VCaP (cell line): Measurements from ENCODE around the gene MYL5.
"Not testable (repeated sequence)": the region's sequence is repeated elsewhere in the genome, so short reads cannot be mapped to it uniquely, and the experiment has no call there.

Source experiments
- H3K27ac ChIP-seq: fragments of 450-650 bp; 2 replicates; pipeline ENCODE4 v1.5.1; 2017
- TF ChIP-seq, protein P1 (sequence below): fragments of 450-650 bp; conservative IDR thresholded peaks from 2 replicates; pipeline ENCODE4 v1.5.1; 2017; ENCODE audit warnings: mild to moderate bottlenecking, moderate library complexity

Gene MYL5

DNA sequence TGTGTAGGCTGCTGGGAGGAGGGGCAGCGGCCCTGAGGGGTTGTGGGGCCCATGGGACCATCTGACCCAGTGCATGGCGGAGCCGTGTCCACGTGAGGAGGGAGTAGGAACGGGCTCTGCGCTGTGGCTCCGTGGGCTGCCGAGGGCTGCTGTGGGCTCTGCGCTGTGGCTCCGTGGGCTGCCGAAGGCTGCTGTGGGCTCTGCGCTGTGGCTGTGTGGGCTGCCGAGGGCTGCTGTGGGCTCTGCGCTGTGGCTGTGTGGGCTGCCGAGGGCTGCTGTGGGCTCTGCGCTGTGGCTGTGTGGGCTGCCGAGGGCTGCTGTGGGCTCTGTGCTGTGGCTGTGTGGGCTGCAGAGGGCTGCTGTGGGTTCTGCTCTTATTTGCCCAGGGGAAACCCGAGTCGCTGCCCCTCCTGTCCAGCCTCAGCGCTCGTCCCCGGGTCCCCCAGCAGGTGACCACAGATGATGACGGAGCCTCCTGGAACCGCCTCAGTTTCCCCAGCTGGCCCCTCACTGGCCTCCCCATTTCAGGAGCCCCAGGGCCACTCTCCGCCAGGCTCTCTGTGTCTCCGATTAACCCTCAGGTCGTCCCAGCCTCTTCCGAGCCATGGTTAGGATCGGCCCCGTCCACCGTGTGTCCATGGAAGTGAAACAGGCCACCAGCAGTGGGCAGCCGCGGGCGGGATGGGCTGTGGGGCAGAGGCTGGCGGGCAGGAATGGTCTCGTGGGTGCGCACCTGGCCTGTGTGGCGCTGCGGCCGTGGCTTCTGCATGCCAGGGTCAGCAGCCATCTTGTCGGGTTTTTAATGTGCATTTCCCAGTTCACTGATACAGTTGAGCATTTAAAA lies 51.3 kb downstream of the MYL5 start:
- peak overlapping the region; percentile 33 for H3K27ac ChIP-seq
- TF ChIP-seq, protein P1, sequence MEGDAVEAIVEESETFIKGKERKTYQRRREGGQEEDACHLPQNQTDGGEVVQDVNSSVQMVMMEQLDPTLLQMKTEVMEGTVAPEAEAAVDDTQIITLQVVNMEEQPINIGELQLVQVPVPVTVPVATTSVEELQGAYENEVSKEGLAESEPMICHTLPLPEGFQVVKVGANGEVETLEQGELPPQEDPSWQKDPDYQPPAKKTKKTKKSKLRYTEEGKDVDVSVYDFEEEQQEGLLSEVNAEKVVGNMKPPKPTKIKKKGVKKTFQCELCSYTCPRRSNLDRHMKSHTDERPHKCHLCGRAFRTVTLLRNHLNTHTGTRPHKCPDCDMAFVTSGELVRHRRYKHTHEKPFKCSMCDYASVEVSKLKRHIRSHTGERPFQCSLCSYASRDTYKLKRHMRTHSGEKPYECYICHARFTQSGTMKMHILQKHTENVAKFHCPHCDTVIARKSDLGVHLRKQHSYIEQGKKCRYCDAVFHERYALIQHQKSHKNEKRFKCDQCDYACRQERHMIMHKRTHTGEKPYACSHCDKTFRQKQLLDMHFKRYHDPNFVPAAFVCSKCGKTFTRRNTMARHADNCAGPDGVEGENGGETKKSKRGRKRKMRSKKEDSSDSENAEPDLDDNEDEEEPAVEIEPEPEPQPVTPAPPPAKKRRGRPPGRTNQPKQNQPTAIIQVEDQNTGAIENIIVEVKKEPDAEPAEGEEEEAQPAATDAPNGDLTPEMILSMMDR, result no peak

DNA sequence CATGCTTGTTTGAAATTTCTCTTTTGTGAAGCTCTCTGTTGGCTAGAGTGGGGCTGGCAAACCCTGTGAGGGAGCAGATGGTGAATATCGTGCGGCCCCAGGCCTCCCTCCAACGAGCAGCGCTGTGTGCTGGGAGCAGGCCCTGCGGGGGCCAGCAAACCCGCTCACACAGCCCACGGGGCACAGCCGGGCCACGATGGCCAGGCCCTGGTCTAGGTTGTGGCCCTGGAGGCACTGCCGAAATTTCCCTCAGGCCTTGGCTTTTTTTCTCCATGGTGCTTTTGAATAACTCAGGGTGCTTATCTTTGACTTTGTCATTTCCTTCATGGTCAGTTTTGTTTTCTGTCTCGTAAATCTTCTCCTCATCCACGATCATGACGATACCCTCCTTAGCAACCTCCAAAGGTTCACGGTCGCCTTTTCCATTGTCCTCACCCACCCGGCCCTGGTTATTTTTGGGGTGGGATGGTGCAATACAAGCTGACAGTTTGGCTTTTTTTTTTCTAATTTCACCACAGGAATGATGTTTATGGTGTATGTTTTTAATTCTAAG lies 52.0 kb downstream of the MYL5 start:
- TF ChIP-seq, protein P1, result no peak
- H3K27ac ChIP-seq, result peak overlapping the region; percentile 33

DNA sequence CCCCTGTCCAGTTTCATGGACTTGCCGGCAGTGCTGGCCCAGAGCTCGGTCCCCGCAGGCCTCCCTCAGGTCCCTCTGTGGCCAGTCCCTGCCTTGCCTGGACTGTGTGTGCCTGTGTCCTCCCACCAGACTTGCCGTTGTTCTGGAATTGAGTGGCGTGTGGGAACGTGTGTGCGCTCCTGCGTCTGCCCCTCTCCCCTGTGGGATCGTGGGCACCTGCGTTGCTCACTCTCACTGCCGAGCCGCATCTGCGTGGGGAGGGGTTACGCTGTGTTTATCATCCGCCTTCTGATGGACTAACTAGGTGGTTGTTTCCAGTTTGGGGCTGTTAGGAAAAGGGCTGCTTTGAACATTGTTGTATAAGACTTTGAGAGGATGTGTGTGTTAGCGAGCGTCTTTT lies 52.5 kb downstream of the MYL5 start:
- peak overlapping the region; percentile 33; the same call in 1 of the 2 replicates for H3K27ac ChIP-seq
- TF ChIP-seq, protein P1, result no peak

DNA sequence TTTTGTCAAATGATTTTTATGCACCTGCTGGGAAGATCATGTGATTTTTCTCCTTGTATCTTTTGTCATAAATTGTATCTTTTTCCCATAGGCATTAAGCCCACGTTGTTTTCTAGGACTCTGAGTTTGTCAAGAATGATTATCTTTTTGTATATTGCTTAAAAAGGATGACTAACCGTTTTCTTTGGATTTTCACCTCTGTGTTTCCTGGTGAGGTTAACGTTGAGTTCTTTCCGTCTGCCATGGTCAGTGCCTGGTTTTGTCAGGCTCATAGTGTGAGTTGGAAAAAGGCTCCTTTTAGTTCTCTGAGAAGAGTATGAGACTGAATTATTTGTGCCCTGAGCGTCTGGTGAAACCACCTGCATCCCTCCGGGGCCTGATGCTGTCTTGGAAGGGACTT lies 53.2 kb downstream of the MYL5 start:
- H3K27ac ChIP-seq, result no peak overlapping the region
- TF ChIP-seq, protein P1, result no peak

DNA sequence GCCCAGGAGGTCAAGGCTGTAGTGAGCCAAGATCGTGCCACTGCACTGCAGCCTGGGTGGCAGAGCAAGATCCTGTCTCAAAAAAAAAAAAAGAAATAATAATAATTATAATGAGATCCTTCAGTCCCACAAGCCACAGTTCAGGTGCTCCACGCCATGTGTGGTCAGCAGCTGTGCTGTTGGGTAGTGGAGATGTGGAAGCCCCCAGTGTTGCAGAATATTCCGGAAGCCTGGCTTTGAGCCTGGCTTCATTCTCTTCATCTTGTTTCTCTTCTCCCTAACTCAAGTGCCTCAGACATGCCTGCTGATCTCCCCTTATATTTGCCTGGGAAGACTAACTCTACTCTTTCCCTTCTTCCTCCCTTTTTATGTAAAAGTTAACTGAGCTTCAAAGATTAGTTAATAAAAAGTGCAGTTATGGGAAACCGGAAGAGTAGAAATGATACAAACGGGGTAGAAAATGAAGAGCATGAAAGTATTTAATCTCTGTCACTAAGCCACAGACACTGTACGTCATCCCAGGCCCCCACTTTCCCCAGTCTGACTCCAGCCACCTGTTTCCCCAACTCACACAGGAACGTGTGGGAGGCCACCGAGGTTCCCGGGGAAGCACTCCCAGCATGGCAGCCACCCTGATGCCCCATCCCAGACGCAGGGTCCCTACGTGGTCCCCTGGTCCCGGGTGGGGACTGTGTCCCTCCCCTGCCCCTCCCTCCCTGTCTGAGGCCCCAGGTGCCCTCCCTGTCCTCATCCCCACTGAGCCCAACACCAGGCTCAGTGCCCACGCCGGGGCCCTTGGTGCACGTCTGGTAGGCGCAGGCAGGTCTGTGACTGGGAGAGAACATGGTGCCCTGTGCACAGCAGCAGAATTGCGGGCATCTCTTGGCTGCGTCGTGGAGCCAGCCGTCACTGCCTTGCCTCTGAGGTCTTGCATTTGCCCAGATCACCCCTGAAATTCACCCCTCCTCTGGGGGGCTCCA lies 55.3 kb downstream of the MYL5 start:
- no peak overlapping the region for H3K27ac ChIP-seq
- TF ChIP-seq, protein P1, result no peak

DNA sequence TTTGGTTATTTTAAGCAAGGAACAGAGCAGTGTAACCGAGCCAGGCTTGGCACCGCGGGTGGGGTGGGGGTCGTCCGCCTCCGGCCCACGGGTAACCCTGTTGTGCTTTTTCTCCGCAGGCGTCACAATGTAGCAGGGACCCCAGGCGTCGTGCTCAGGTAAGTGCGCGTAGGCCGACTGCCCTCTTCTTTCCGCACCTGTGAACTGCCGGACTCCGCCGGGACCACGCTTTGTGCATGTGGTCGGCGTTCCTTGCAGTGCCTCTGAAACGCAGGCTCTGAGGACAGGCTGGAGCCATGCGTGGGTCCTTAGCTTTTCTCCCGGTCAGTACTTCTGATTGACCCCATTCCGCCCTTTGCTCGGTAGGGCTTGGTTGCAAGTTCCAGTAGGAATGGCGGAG lies 56.2 kb downstream of the MYL5 start:
- no peak overlapping the region for H3K27ac ChIP-seq
- TF ChIP-seq, protein P1, result no peak

DNA sequence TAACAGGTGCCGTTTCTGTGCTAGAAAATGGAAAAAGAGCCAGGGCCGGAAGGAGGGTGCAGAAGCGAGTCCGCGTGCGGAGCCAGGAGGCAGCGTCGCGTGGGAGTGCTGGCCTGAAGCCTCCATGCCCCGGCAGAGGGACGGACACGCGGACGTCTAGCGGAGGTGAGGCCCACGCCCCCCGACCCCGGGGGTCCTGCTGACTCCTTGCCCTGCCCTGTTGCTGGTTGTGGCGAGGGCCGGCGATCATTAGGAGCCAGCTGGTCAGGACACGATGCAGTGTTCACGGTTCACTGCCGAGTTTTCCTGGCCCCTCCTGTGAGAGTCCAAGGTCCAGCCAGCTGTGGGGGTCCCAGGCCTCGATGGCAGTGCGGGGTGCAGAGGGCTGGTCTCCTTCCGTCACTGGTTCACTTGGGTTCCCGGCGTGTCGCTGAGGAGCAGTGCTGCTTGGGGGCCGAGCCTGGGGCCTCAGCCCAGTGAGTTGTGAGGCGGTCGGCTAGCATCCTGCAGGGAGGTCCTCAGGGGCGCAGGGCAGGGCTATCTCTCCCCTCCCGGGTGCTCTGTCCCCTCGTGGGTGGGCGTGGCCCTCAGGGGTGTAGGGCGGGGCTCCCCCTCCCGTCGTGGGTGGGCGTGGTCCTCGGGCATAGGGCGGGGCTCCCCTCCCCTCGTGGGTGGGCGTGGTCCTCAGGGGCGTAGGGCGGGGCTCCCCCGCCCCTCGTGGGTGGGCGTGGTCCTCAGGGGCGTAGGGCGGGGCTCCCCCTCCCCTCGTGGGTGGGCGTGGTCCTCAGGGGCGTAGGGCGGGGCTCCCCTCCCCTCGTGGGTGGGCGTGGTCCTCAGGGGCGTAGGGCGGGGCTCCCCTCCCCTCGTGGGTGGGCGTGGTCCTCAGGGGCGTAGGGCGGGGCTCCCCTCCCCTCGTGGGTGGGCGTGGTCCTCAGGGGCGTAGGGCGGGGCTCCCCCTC lies 56.9 kb downstream of the MYL5 start:
- not testable (repeated sequence) for H3K27ac ChIP-seq
